Dermis blood vessel endothelial cell (primary cell): Measurements from ENCODE around the gene SYTL3. TPM values are rescaled to one million over a fixed set of nuclear protein-coding genes. Genes with fewer than 3 reads are reported as not detected.
"Not testable (repeated sequence)": the region's sequence is repeated elsewhere in the genome, so short reads cannot be mapped to it uniquely, and the experiment has no call there.

Experiments used
- DNase-seq: peaks from one replicate; pipeline ENCODE4 v3.0.0; 2010
- total RNA-seq: library from RNA; depleted of rRNA; stranded (reverse); fragments of >200 nt; gene quantifications from 2 replicates; pipeline ENCODE4 v1.2.3, GENCODE V29; 2014

The SYTL3 gene
- total RNA-seq, 1 donor from 2014 or later = 0.85 TPM

GRCh38 chr6:158639056-158639455 is 10.8 kb upstream of the SYTL3 start:
- DNase-seq = no peak

- DNase-seq = no peak
Observed at GRCh38 chr6:158640519-158640918, 9.3 kb upstream of the SYTL3 start.

- peak; percentile 78 for DNase-seq
Observed at GRCh38 chr6:158642097-158642601, 7.7 kb upstream of the SYTL3 start.

- peak; percentile 39 for DNase-seq
Observed at GRCh38 chr6:158643836-158644230, 6.0 kb upstream of the SYTL3 start.

GRCh38 chr6:158644231-158645063 is 5.4 kb upstream of the SYTL3 start, which contains the start of gene DYNLT1:
Gene DYNLT1, minus strand, starts transcription at chr6:158644743. Its CDS starts 35 bp downstream, at chr6:158644708.
- peak; percentile 93 for DNase-seq

- DNase-seq = peak; percentile 9
Observed at GRCh38 chr6:158645064-158646022, 4.5 kb upstream of the SYTL3 start.

GRCh38 chr6:158646023-158646910 is 3.6 kb upstream of the SYTL3 start:
- no peak for DNase-seq

- no peak for DNase-seq
Observed at GRCh38 chr6:158647501-158647900, 2.4 kb upstream of the SYTL3 start.

GRCh38 chr6:158648682-158649131 is 1.1 kb upstream of the SYTL3 start:
- no peak for DNase-seq

GRCh38 chr6:158651981-158652737 is 2.3 kb downstream of the SYTL3 start:
- not testable (repeated sequence) for DNase-seq

- peak; percentile 21 for DNase-seq
Observed at GRCh38 chr6:158653577-158654354, 3.9 kb downstream of the SYTL3 start.

GRCh38 chr6:158654498-158654897 is 4.6 kb downstream of the SYTL3 start:
- peak; percentile 38 for DNase-seq

- no peak for DNase-seq
Observed at GRCh38 chr6:158654960-158655489, 5.2 kb downstream of the SYTL3 start.

GRCh38 chr6:158655569-158656450 is 6.0 kb downstream of the SYTL3 start:
- DNase-seq = no peak

GRCh38 chr6:158656986-158657385 is 7.1 kb downstream of the SYTL3 start:
- DNase-seq = not testable (repeated sequence)

GRCh38 chr6:158660333-158660754 is 10.5 kb downstream of the SYTL3 start:
- DNase-seq = peak; percentile 31

- DNase-seq = no peak
Observed at GRCh38 chr6:158661156-158661685, 11.4 kb downstream of the SYTL3 start.

- DNase-seq = no peak
Observed at GRCh38 chr6:158662607-158662953, 12.7 kb downstream of the SYTL3 start.
